Thoracic aorta (tissue), 2 donors: ENCODE data around the gene VPS13C. TPM values are rescaled to one million over a fixed set of nuclear protein-coding genes. Genes with fewer than 3 reads are reported as not detected.

Experiments
- ATAC-seq: fragments of 150-250 bp; one replicate; pipeline ENCODE4 v1.8.0; 2017; ENCODE audit warnings: low read depth; ENCODE audit not compliant: insufficient number of reproducible peaks, low FRiP score
- DNase-seq: peaks from one replicate; pipeline ENCODE4 v3.0.0-alpha.2; 2020; ENCODE audit warnings: low spot score
- H3K27ac ChIP-seq, 2 donors: fragments of 200-600 bp; sonication (generic); 1 replicate in 1 of 2; 2 replicates in 1 of 2; pipeline ENCODE4 v1.5.1; 2016; ENCODE audit warnings: mild to moderate bottlenecking in 2 of 2, moderate library complexity in 2 of 2
- H3K27me3 ChIP-seq: fragments of 200-600 bp; sonication (generic); replicated peaks from 2 replicates; pipeline ENCODE4 v1.6.0; 2016; ENCODE audit warnings: mild to moderate bottlenecking; ENCODE audit not compliant: insufficient read depth
- H3K36me3 ChIP-seq: fragments of 200-600 bp; sonication (generic); one replicate; pipeline ENCODE4 v1.5.1; 2016
- H3K4me1 ChIP-seq, 2 donors: fragments of 200-600 bp; sonication (generic); 1 replicate in 1 of 2; 2 replicates in 1 of 2; pipeline versions ENCODE4 v1.5.1 to v1.6.0; 2016; ENCODE audit warnings: low read depth in 2 of 2, mild to moderate bottlenecking in 1 of 2; ENCODE audit not compliant: control insufficient read depth in 1 of 2
- H3K4me3 ChIP-seq: fragments of 200-600 bp; sonication (generic); 2 replicates; pipeline ENCODE4 v1.5.1; 2016; ENCODE audit warnings: mild to moderate bottlenecking
- H3K9me3 ChIP-seq: fragments of 200-600 bp; sonication (generic); 2 replicates; pipeline ENCODE4 v1.5.1; 2016
- total RNA-seq, 2 donors: library from RNA; depleted of rRNA; stranded (reverse); fragments of >200 nt; gene quantifications; one replicate each; pipeline versions ENCODE4 v1.1.0 to v1.2.3, GENCODE V29; 2016
- TF ChIP-seq, protein P1 (sequence below): fragments of 200-600 bp; sonication (generic); IDR thresholded peaks from one replicate; pipeline ENCODE4 v1.5.1; 2019; ENCODE audit warnings: antibody characterized with exemption

The VPS13C gene
- total RNA-seq, 2 donors from 2014 or later = 93.3 to 99.0 TPM

DNA sequence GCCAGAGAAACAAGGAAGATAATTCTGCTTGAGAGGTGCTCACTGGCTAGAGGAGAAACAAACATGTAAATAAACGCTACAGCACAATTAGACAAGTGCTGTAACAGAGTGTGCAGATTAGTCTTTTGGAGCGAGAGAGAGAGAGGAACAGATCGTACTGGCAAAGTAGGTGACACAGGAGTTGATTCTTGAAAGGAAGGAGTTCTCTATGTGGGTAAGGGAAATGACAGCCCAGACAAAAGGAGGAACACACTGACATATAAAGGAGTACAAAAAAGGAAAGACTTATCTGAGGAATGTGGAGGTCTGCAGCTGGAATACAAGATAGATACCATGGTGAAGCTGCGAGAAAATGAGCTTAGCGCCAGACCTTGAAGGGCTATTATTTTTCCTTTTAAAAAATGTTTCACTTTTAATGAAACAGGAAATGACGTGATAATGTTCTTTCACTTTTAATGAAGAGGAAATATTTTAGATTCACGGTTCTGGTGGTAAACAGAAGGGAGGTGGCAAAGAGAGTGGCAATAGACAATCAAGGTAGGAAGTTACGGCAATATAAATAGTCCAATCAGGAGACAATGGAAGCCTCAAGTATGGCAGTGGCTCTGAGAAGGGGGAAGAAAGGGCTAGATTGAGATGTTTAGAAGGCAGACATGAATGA lies 202.9 kb downstream of the VPS13C start:
- H3K9me3 ChIP-seq = no peaks in the 10 kb centered on the region
- TF ChIP-seq, protein P1, sequence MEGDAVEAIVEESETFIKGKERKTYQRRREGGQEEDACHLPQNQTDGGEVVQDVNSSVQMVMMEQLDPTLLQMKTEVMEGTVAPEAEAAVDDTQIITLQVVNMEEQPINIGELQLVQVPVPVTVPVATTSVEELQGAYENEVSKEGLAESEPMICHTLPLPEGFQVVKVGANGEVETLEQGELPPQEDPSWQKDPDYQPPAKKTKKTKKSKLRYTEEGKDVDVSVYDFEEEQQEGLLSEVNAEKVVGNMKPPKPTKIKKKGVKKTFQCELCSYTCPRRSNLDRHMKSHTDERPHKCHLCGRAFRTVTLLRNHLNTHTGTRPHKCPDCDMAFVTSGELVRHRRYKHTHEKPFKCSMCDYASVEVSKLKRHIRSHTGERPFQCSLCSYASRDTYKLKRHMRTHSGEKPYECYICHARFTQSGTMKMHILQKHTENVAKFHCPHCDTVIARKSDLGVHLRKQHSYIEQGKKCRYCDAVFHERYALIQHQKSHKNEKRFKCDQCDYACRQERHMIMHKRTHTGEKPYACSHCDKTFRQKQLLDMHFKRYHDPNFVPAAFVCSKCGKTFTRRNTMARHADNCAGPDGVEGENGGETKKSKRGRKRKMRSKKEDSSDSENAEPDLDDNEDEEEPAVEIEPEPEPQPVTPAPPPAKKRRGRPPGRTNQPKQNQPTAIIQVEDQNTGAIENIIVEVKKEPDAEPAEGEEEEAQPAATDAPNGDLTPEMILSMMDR = no peak
- DNase-seq = no peak
- no peak for ATAC-seq
- H3K36me3 ChIP-seq = peaks cover 12% of the 10 kb centered on the region
- H3K27ac ChIP-seq = no peak overlapping the region
- H3K4me1 ChIP-seq = no peaks in the 10 kb centered on the region
- H3K27me3 ChIP-seq = no peaks in the 10 kb centered on the region
- no peak overlapping the region for H3K4me3 ChIP-seq

DNA sequence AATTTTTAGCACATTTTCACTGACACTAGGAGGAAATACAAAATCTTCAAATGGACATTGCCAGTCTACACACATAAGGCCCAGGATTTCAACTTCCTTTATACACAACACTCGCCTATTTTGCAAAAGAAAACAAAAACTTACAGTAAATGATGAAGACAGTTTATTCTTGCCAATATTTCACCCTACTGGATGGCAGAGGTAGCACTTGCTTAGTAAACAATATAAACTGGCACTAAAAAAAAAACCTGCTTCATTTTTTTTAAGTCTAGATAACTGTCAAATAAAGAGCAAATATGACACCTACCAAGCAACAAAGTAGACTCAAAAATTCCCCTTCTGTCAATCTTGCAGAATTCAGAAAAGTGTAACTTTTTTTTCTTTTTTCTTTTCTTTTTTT lies 204.0 kb downstream of the VPS13C start:
- ATAC-seq (no peak), DNase-seq (no peak)
- no peaks in the 10 kb centered on the region for H3K9me3 ChIP-seq
- H3K36me3 ChIP-seq = peaks cover 11% of the 10 kb centered on the region
- H3K27ac ChIP-seq = no peak overlapping the region
- no peak overlapping the region for H3K4me3 ChIP-seq
- no peaks in the 10 kb centered on the region for H3K4me1 ChIP-seq
- H3K27me3 ChIP-seq = no peaks in the 10 kb centered on the region
- TF ChIP-seq, protein P1 = no peak

DNA sequence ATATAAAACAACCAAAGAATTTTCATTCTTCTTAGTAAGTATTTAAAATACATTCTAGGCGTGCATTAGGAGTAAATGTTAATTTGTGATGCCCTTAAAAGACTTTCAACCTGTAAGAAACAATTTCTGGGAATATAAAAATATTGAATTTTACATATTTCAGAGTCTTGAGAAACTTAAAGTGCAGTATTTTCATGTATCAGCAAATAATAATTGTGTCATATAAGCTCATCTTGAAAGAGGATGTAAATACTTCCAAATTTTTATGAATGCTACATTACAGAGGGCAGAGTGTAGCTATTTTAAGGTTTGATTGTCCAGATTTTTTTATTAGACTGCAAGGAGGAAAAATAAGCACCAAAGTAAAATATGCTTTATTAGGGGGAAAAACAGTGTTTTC lies 207.1 kb downstream of the VPS13C start:
- H3K4me3 ChIP-seq = no peak overlapping the region
- no peak overlapping the region for H3K27ac ChIP-seq
- DNase-seq (no peak), ATAC-seq (no peak)
- no peaks in the 10 kb centered on the region for H3K4me1 ChIP-seq
- no peaks in the 10 kb centered on the region for H3K27me3 ChIP-seq
- H3K36me3 ChIP-seq = peaks cover 12% of the 10 kb centered on the region
- TF ChIP-seq, protein P1 = no peak
- no peaks in the 10 kb centered on the region for H3K9me3 ChIP-seq

DNA sequence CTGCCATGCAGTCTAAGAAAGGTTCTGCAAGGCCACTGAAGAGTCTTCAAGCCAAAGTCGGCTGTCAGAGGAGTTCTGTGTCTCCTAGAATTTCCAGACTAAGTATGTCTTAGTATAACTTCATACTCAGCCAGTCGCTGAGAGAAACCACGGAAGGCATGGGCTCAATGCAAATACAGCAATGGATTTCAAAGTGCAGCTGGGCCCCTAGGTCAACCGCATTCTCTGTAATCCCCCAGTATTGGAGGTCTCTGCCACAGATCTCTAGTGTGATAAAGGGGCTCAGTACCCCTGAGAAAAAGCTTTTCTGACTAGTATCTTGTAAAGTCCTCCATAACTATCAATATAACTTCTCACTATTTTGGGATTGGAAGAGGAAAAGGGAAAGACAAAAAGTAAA lies 208.3 kb downstream of the VPS13C start:
- Histone ChIP-seq H3K36me3 (peaks cover 12% of the 10 kb centered on the region), H3K27ac (no peak overlapping the region), H3K27me3 (no peaks in the 10 kb centered on the region), H3K9me3 (no peaks in the 10 kb centered on the region), H3K4me1 (no peaks in the 10 kb centered on the region), H3K4me3 (no peak overlapping the region)
- ATAC-seq (no peak), DNase-seq (no peak)
- TF ChIP-seq, protein P1 = no peak

DNA sequence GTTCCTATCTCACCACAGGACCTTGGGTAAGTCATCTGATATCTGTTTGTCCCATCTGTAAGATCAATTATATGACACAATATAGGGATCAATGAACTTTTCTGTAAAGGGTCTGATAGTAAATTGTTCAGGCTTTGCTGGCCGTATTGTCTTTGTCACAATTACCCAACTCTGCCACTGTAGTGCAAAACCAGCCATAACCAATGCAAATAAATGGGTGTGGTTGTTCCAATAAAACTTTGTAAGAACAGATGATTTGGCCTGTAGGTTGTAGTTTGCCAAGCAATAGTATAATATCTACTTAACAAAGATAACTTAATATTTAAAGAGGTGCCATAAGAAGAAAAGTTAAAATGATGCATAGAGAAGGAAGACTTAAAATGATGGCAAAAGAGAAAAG lies 210.8 kb downstream of the VPS13C start:
- TF ChIP-seq, protein P1 = no peak

More for the DNA sequence above, 210.8 kb downstream of the VPS13C start:
- H3K4me1 ChIP-seq = no peaks in the 10 kb centered on the region
- DNase-seq = no peak
- no peak for ATAC-seq
- peaks cover 10% of the 10 kb centered on the region for H3K36me3 ChIP-seq
- no peaks in the 10 kb centered on the region for H3K27me3 ChIP-seq
- no peak overlapping the region for H3K4me3 ChIP-seq
- H3K9me3 ChIP-seq = no peaks in the 10 kb centered on the region
- H3K27ac ChIP-seq = no peak overlapping the region
